Esophagus squamous epithelium (tissue), 4 donors: ENCODE results near the gene KNDC1.

Experiments
- CTCF ChIP-seq, 6 experiments: fragments of 450-650 bp in 4 of 6; fragments of 200-600 bp in 2 of 6; sonication (generic) in 2 of 6; IDR thresholded peaks; one replicate each; pipeline ENCODE4 v1.5.1; 2016 to 2019; ENCODE audit warnings: antibody characterized with exemption in 6 of 6, mild to moderate bottlenecking in 4 of 6, moderate library complexity in 4 of 6
- POLR2A ChIP-seq, 4 donors: fragments of 450-650 bp; IDR thresholded peaks; one replicate each; pipeline ENCODE4 v1.6.1; 2017; ENCODE audit warnings: antibody characterized with exemption in 4 of 4, mild to moderate bottlenecking in 4 of 4, moderate library complexity in 3 of 4

GRCh38 chr10:133273534-133274143 is 113.6 kb downstream of the KNDC1 start:
- TF ChIP-seq CTCF (IDR thresholded peaks at IDR 0.05) = no peak
- no peak for TF ChIP-seq POLR2A (IDR thresholded peaks at IDR 0.05)
